IMR-90 (cell line): Measurements from ENCODE around the gene FXR2. TPM values are rescaled to one million over a fixed set of nuclear protein-coding genes. Genes with fewer than 3 reads are reported as not detected.

ENCODE experiments used
- ATAC-seq: fragments of 200-7000 bp; cut with Tn5 transposase; 2 replicates; pipeline ENCODE4 v1.9.1; 2020; ENCODE audit warnings: low read depth, mild to moderate bottlenecking, moderate library complexity
- BruUV-seq: library from RNA; stranded (reverse); fragments of 400-500 nt; replicated peaks from 2 replicates; lab custom pipeline; 2021; lab: Mats Ljungman, UMichigan
- CTCF ChIA-PET: fragments of 300-600 bp; formaldehyde crosslinking; extraction: SDS; loops from one replicate; lab custom pipeline; 2021; ENCODE audit warnings: antibody characterized with exemption; lab: Yijun Ruan, JAX
- POLR2A ChIA-PET: fragments of 300-600 bp; sonication (Branson Sonifier 250); formaldehyde crosslinking; loops from one replicate; lab custom pipeline; 2022; ENCODE audit warnings: antibody characterized with exemption; ENCODE audit not compliant: unreplicated experiment; lab: Charles Lee
- DNase-seq: peaks from one replicate; pipeline ENCODE4 v3.0.0; 2013
- H2AFZ ChIP-seq: replicated peaks from 2 replicates; pipeline ENCODE3; 2013; ENCODE audit warnings: low read length, mild to moderate bottlenecking; ENCODE audit not compliant: poor library complexity
- H2AK5ac ChIP-seq: 2 replicates; pipeline ENCODE4 v1.6.1; 2013; ENCODE audit warnings: low read depth, low read length, inconsistent platforms
- H2AK9ac ChIP-seq: replicated peaks from 2 replicates; pipeline ENCODE3; 2013; ENCODE audit warnings: mild to moderate bottlenecking, low read depth, low read length, moderate library complexity; ENCODE audit not compliant: poor library complexity
- H2BK120ac ChIP-seq: 2 replicates; pipeline ENCODE4 v1.6.1; 2013; ENCODE audit warnings: low read depth, low read length, inconsistent platforms
- H2BK15ac ChIP-seq: 3 replicates; pipeline ENCODE4 v1.6.1; 2013; ENCODE audit warnings: low read depth, low read length, inconsistent platforms
- H2BK20ac ChIP-seq: 2 replicates; pipeline ENCODE4 v1.6.1; 2013; ENCODE audit warnings: low read depth, mild to moderate bottlenecking, inconsistent platforms, low read length, moderate library complexity
- H2BK5ac ChIP-seq: 2 replicates; pipeline ENCODE4 v1.6.1; 2013; ENCODE audit warnings: mild to moderate bottlenecking, low read depth, low read length, inconsistent platforms; ENCODE audit not compliant: poor library complexity, severe bottlenecking
- H3K14ac ChIP-seq: replicated peaks from 2 replicates; pipeline ENCODE4 v1.6.1; 2013; ENCODE audit warnings: low read depth, low read length, inconsistent platforms
- H3K18ac ChIP-seq: 2 replicates; pipeline ENCODE4 v1.6.1; 2013; ENCODE audit warnings: low read depth, low read length, control low read depth
- H3K23ac ChIP-seq: 2 replicates; pipeline ENCODE4 v1.6.1; 2013; ENCODE audit warnings: low read depth, low read length, inconsistent platforms
- H3K27ac ChIP-seq: 2 replicates; pipeline ENCODE4 v1.5.1; 2013; ENCODE audit warnings: mild to moderate bottlenecking, control low read depth, low read length; ENCODE audit not compliant: insufficient read depth
- H3K27me3 ChIP-seq: 2 replicates; pipeline ENCODE4 v1.6.1; 2013; ENCODE audit warnings: low read length; ENCODE audit not compliant: control insufficient read depth, insufficient read depth
- H3K36me3 ChIP-seq: 2 replicates; pipeline ENCODE4 v1.6.1; 2013; ENCODE audit warnings: low read length, mixed read lengths; ENCODE audit not compliant: control insufficient read depth, insufficient read depth
- H3K4ac ChIP-seq: 2 replicates; pipeline ENCODE4 v1.6.1; 2013; ENCODE audit warnings: low read depth, low read length, inconsistent platforms
- H3K4me1 ChIP-seq: 2 replicates; pipeline ENCODE4 v1.6.1; 2013; ENCODE audit warnings: low read length, mixed read lengths; ENCODE audit not compliant: control insufficient read depth, insufficient read depth
- H3K4me2 ChIP-seq: 2 replicates; pipeline ENCODE4 v1.6.1; 2013; ENCODE audit warnings: low read depth, mild to moderate bottlenecking, control low read depth, low read length, moderate library complexity
- H3K4me3 ChIP-seq: 2 replicates; pipeline ENCODE4 v1.5.1; 2013; ENCODE audit warnings: low read depth, mild to moderate bottlenecking, control low read depth, low read length, moderate library complexity; ENCODE audit not compliant: insufficient read depth
- H3K56ac ChIP-seq: 2 replicates; pipeline ENCODE4 v1.6.1; 2013; ENCODE audit warnings: low read length, inconsistent platforms; ENCODE audit not compliant: insufficient read depth; ENCODE audit errors: extremely low read depth
- H3K79me1 ChIP-seq, 2 experiments: 2 replicates each; pipeline ENCODE4 v1.6.1; 2013; ENCODE audit warnings: low read length in 2 of 2, inconsistent platforms in 1 of 2, low read depth in 1 of 2
- H3K9ac ChIP-seq: 2 replicates; pipeline ENCODE4 v1.6.1; 2013; ENCODE audit warnings: low read depth, low read length, control low read depth
- H3K9me1 ChIP-seq: 2 replicates; pipeline ENCODE4 v1.6.1; 2013; ENCODE audit warnings: low read length, inconsistent platforms; ENCODE audit not compliant: insufficient read depth
- H3K9me3 ChIP-seq: 2 replicates; pipeline ENCODE4 v1.6.1; 2013; ENCODE audit warnings: low read length; ENCODE audit not compliant: control insufficient read depth, insufficient read depth
- H4K20me1 ChIP-seq: 2 replicates; pipeline ENCODE4 v1.6.1; 2013; ENCODE audit warnings: low read length, inconsistent platforms; ENCODE audit not compliant: insufficient read depth
- H4K5ac ChIP-seq: 2 replicates; pipeline ENCODE4 v1.6.1; 2013; ENCODE audit warnings: mild to moderate bottlenecking, low read depth, low read length, control low read depth
- H4K8ac ChIP-seq, 2 experiments: 2 replicates each; pipeline ENCODE4 v1.6.1; 2013; ENCODE audit warnings: low read depth in 2 of 2, low read length in 2 of 2, control low read depth in 1 of 2, inconsistent platforms in 1 of 2
- H4K91ac ChIP-seq: 2 replicates; pipeline ENCODE4 v1.6.1; 2013; ENCODE audit warnings: low read depth, low read length, inconsistent platforms; ENCODE audit not compliant: insufficient read depth
- CEBPB ChIP-seq: IDR thresholded peaks from 2 replicates; pipeline ENCODE4 v1.6.1; 2012; ENCODE audit warnings: low read depth, low read length, improper control_type of control experiment
- CHD1 ChIP-seq: IDR thresholded peaks from 2 replicates; pipeline ENCODE4 v1.6.1; 2012; ENCODE audit warnings: low read depth, low read length, improper control_type of control experiment
- ELK1 ChIP-seq: fragments of 150-350 bp; IDR thresholded peaks from 2 replicates; pipeline ENCODE4 v1.6.1; 2016; ENCODE audit warnings: low read depth, mild to moderate bottlenecking, low read length, moderate library complexity, borderline replicate concordance
- FOS ChIP-seq: fragments of 150-350 bp; IDR thresholded peaks from 2 replicates; pipeline ENCODE4 v1.6.1; 2016; ENCODE audit warnings: low read depth, low read length
- MAFK ChIP-seq: IDR thresholded peaks from 2 replicates; pipeline ENCODE4 v1.6.1; 2012; ENCODE audit warnings: low read depth, low read length, improper control_type of control experiment
- MAZ ChIP-seq: IDR thresholded peaks from 2 replicates; pipeline ENCODE4 v1.6.1; 2012; ENCODE audit warnings: low read depth, mild to moderate bottlenecking, low read length, improper control_type of control experiment, moderate library complexity, borderline replicate concordance
- MXI1 ChIP-seq: IDR thresholded peaks from 2 replicates; pipeline ENCODE4 v1.6.1; 2012; ENCODE audit warnings: low read depth, mild to moderate bottlenecking, low read length, moderate library complexity, borderline replicate concordance
- NFE2L2 ChIP-seq: fragments of 150-350 bp; IDR thresholded peaks from 2 replicates; pipeline ENCODE4 v1.6.1; 2016; ENCODE audit warnings: low read depth, mild to moderate bottlenecking, low read length
- POLR2A ChIP-seq: IDR thresholded peaks from 2 replicates; pipeline ENCODE4 v1.6.1; 2012; ENCODE audit warnings: mild to moderate bottlenecking, low read depth, low read length
- RAD21 ChIP-seq: IDR thresholded peaks from 2 replicates; pipeline ENCODE4 v1.6.1; 2012; ENCODE audit warnings: low read length, improper control_type of control experiment
- RCOR1 ChIP-seq: IDR thresholded peaks from 2 replicates; pipeline ENCODE4 v1.6.1; 2012; ENCODE audit warnings: mild to moderate bottlenecking, low read length, improper control_type of control experiment; ENCODE audit not compliant: insufficient replicate concordance
- RFX5 ChIP-seq: IDR thresholded peaks from 2 replicates; pipeline ENCODE4 v1.8.0; 2012; ENCODE audit warnings: low read depth, mild to moderate bottlenecking, low read length, moderate library complexity
- USF2 ChIP-seq: fragments of 150-350 bp; IDR thresholded peaks from 2 replicates; pipeline ENCODE4 v1.6.1; 2017; ENCODE audit warnings: mild to moderate bottlenecking, antibody characterized with exemption, low read length, low read depth
- WGBS, 2 experiments: methylation state at CpG; one replicate each; pipeline versions ENCODE4 v1.1.5 to v1.1.7; 2013; ENCODE audit warnings: missing lambda C conversion rate in 2 of 2; ENCODE audit not compliant: insufficient read length in 1 of 2; ENCODE audit errors: extremely low coverage in 2 of 2; 5-methylcytosine and 5-hydroxymethylcytosine counted together
- dilution Hi-C: fragments of 300-500 bp; cut with HindIII; formaldehyde crosslinking; loops from one replicate; pipeline ENCODE4 v1.14.3; 2018; ENCODE audit warnings: low sequenced_read_pairs; ENCODE audit not compliant: unreplicated experiment
- in situ Hi-C: fragments of 300-500 bp; cut with MboI; formaldehyde crosslinking; loops from 3 replicates; pipeline ENCODE4 v1.14.3; 2019; ENCODE audit warnings: low sequenced_read_pairs, inconsistent platforms, mixed read lengths
- intact Hi-C: fragments of 100-400 bp; cut with micrococcal nuclease; formaldehyde crosslinking; loops from 2 replicates; pipeline ENCODE4 v1.10.0; 2022
- polyA plus RNA-seq, 3 experiments: library from polyadenylated mRNA; depleted of rRNA; stranded (reverse); fragments of >200 nt; gene quantifications; 2 replicates each; pipeline ENCODE4 v1.2.3, GENCODE V29; 2012; ENCODE audit warnings: low replicate concordance in 1 of 3
- total RNA-seq: library from RNA; depleted of rRNA; stranded (reverse); fragments of >200 nt; gene quantifications from 2 replicates; pipeline ENCODE4 v1.2.3, GENCODE V29; 2012

Gene FXR2
- total and polyA plus RNA-seq, 2 of the 4 experiments (the other 2 are of a cell fraction): 39.1 to 55.9 TPM

GRCh38 chr17:7646457-7646856 lies 31.8 kb upstream of the FXR2 start:
- dilution Hi-C loops (no loop called here), in situ Hi-C loops (no loop called here), intact Hi-C loops (no loop called here)
- no peak overlapping the region for H2BK15ac ChIP-seq
- no peak for TF ChIP-seq MAFK
- no peak for TF ChIP-seq CHD1
- TF ChIP-seq NFE2L2: no peak
- TF ChIP-seq USF2: no peak
- no peak for TF ChIP-seq ELK1
- TF ChIP-seq MXI1: no peak
- TF ChIP-seq MAZ: no peak
- no peak for TF ChIP-seq RFX5
- TF ChIP-seq CEBPB: no peak
- TF ChIP-seq RAD21: no peak
- no peak for TF ChIP-seq POLR2A
- no peak for TF ChIP-seq FOS
- no peak for TF ChIP-seq RCOR1
- H3K4me1 ChIP-seq: peaks cover 5% of the 10 kb centered on the region; the same call in 1 of the 2 replicates
- H3K14ac ChIP-seq: no peak overlapping the region
- no peak overlapping the region for H2BK5ac ChIP-seq
- no peak overlapping the region; a peak in 1 of 4 replicates for H4K8ac ChIP-seq
- H3K4ac ChIP-seq: no peak overlapping the region
- H2AK9ac ChIP-seq: no peak overlapping the region
- H3K27me3 ChIP-seq: peaks cover 21% of the 10 kb centered on the region
- peak; percentile 34; the same call in 1 of the 2 replicates for ATAC-seq
- no peaks in the 10 kb centered on the region for H4K20me1 ChIP-seq
- no peak overlapping the region for H3K23ac ChIP-seq
- H3K4me2 ChIP-seq: peak overlapping the region; percentile 6; the same call in 1 of the 2 replicates
- H3K9me1 ChIP-seq: no peaks in the 10 kb centered on the region
- H3K79me1 ChIP-seq: no peaks in the 10 kb centered on the region
- no peak overlapping the region for H3K56ac ChIP-seq
- no peak overlapping the region for H2BK20ac ChIP-seq
- no TSS peak for BruUV-seq
- ChIA-PET POLR2A (no interaction called here), CTCF (no interaction called here)
- DNase-seq: peak; percentile 16
- H4K5ac ChIP-seq: no peak overlapping the region
- H3K18ac ChIP-seq: no peak overlapping the region
- H3K9me3 ChIP-seq: no peaks in the 10 kb centered on the region
- H2AFZ ChIP-seq: peak overlapping the region; percentile 73
- no peak overlapping the region for H2AK5ac ChIP-seq
- no peak overlapping the region for H2BK120ac ChIP-seq
- H3K27ac ChIP-seq: no peak overlapping the region
- no peak overlapping the region for H3K9ac ChIP-seq
- H3K36me3 ChIP-seq: no peaks in the 10 kb centered on the region
- whole genome bisulfite sequencing, 2 experiments: 15% methylated on average over 5 of the region's 9 CpGs; no CpG with 5 or more reads in 1 of the 2 experiments
- H3K4me3 ChIP-seq: no peak overlapping the region
- H4K91ac ChIP-seq: no peak overlapping the region
